T-helper 1 cell treated with Interleukin-12 subunit alpha and Interleukin-12 subunit beta and Interleukin-4 antibody, amounts not matched to agents 30 μg/mL and 1 μg/mL, for 36 hours (primary cell): ENCODE measurements around the gene TCF7L1.

Experiments
- H3K27ac Mint-ChIP-seq: one replicate; pipeline ENCODE4 v1.8.0; 2021; ENCODE audit warnings: mild to moderate bottlenecking, mixed read lengths
- H3K27me3 Mint-ChIP-seq: one replicate; pipeline ENCODE4 v1.8.0; 2021; ENCODE audit warnings: low read depth, mixed read lengths
- H3K36me3 Mint-ChIP-seq: one replicate; pipeline ENCODE4 v1.8.0; 2021; ENCODE audit warnings: low read depth, mixed read lengths
- H3K4me1 Mint-ChIP-seq: one replicate; pipeline ENCODE4 v1.8.0; 2021; ENCODE audit warnings: low read depth, mixed read lengths
- H3K4me3 Mint-ChIP-seq: one replicate; pipeline ENCODE4 v1.8.0; 2021; ENCODE audit warnings: mild to moderate bottlenecking, moderate library complexity, mixed read lengths
- H3K9me3 Mint-ChIP-seq: one replicate; pipeline ENCODE4 v1.8.0; 2021; ENCODE audit warnings: mixed read lengths

TCF7L1 gene

GRCh38 chr2:85246348-85246747, 113.2 kb downstream of the TCF7L1 start:
- no peaks in the 10 kb centered on the region for H3K36me3 Mint-ChIP-seq
- H3K9me3 Mint-ChIP-seq, result no peaks in the 10 kb centered on the region
- H3K27me3 Mint-ChIP-seq, result peaks cover 18% of the 10 kb centered on the region
- H3K27ac Mint-ChIP-seq, result no peak overlapping the region
- no peaks in the 10 kb centered on the region for H3K4me1 Mint-ChIP-seq
- no peak overlapping the region for H3K4me3 Mint-ChIP-seq

GRCh38 chr2:85247610-85248009, 114.4 kb downstream of the TCF7L1 start:
- H3K27me3 Mint-ChIP-seq, result peaks cover 18% of the 10 kb centered on the region
- H3K4me1 Mint-ChIP-seq, result no peaks in the 10 kb centered on the region
- H3K36me3 Mint-ChIP-seq, result no peaks in the 10 kb centered on the region
- no peak overlapping the region for H3K27ac Mint-ChIP-seq
- H3K4me3 Mint-ChIP-seq, result no peak overlapping the region
- no peaks in the 10 kb centered on the region for H3K9me3 Mint-ChIP-seq

GRCh38 chr2:85248773-85249509, 115.7 kb downstream of the TCF7L1 start:
- Mint-ChIP-seq H3K36me3 (no peaks in the 10 kb centered on the region), H3K4me3 (no peak overlapping the region), H3K4me1 (no peaks in the 10 kb centered on the region), H3K27me3 (peaks cover 13% of the 10 kb centered on the region), H3K9me3 (no peaks in the 10 kb centered on the region), H3K27ac (no peak overlapping the region)

GRCh38 chr2:85250045-85250444, 116.9 kb downstream of the TCF7L1 start:
- Mint-ChIP-seq H3K27ac (no peak overlapping the region), H3K9me3 (no peaks in the 10 kb centered on the region), H3K4me1 (no peaks in the 10 kb centered on the region), H3K36me3 (no peaks in the 10 kb centered on the region), H3K27me3 (peaks cover 4% of the 10 kb centered on the region), H3K4me3 (no peak overlapping the region)

DNA sequence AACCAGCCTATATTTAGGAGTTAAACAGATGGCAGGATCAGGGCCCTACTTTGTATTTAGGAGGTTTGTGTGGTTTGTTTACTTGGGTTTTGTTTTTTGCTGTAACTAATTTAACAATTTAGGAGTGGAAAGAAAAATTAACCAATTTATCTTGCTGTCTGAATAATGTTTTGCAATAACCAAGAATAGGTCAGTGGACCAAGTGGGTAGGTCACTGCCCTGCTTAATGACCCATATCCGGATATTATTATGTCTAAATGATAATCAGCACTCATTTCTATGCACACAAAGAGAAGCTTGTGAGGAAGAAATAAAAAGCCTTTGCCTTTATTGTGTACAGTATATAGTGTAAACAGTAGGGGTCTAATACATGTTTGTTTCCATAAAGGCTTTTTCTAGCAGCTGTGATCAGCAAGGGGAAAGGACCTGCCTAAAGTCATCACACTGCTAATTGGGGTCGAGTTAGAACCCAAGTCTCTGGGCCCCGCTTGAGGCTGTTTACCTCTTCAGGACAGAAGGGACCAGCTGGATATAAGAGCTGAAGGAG, 118.0 kb downstream of the TCF7L1 start:
- Mint-ChIP-seq H3K4me3 (no peak overlapping the region), H3K36me3 (no peaks in the 10 kb centered on the region), H3K4me1 (no peaks in the 10 kb centered on the region), H3K27me3 (peaks cover 4% of the 10 kb centered on the region), H3K9me3 (no peaks in the 10 kb centered on the region), H3K27ac (no peak overlapping the region)

DNA sequence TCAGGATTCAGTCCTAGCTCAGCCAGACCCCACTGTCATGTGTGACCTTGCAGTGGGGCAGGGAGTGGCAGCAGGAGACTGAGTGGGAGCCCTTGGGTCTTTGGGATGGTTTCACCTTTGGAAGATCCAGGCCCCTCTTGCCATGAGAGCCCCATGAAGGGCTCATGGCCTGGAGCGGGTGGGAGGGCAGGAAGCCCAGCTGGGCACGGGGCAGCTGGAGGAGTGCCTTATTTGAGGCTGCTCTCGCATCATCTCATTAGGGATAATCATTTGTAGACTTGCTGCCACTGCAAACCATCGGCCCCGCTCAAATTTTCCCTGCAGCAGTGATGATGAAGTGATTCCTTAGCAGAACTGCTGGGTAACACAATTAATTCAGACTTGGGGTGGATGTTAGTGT, 120.7 kb downstream of the TCF7L1 start:
- no peak overlapping the region for H3K4me3 Mint-ChIP-seq
- H3K27me3 Mint-ChIP-seq, result no peaks in the 10 kb centered on the region
- H3K27ac Mint-ChIP-seq, result no peak overlapping the region
- H3K9me3 Mint-ChIP-seq, result no peaks in the 10 kb centered on the region
- no peaks in the 10 kb centered on the region for H3K4me1 Mint-ChIP-seq
- no peaks in the 10 kb centered on the region for H3K36me3 Mint-ChIP-seq

- Mint-ChIP-seq H3K36me3 (no peaks in the 10 kb centered on the region), H3K4me1 (no peaks in the 10 kb centered on the region), H3K4me3 (no peak overlapping the region), H3K9me3 (no peaks in the 10 kb centered on the region), H3K27ac (no peak overlapping the region), H3K27me3 (no peaks in the 10 kb centered on the region)
Measured at GRCh38 chr2:85254540-85255300, 121.5 kb downstream of the TCF7L1 start.

GRCh38 chr2:85255456-85255812, 122.2 kb downstream of the TCF7L1 start:
- H3K27me3 Mint-ChIP-seq, result no peaks in the 10 kb centered on the region
- no peaks in the 10 kb centered on the region for H3K9me3 Mint-ChIP-seq
- no peak overlapping the region for H3K4me3 Mint-ChIP-seq
- no peak overlapping the region for H3K27ac Mint-ChIP-seq
- H3K36me3 Mint-ChIP-seq, result no peaks in the 10 kb centered on the region
- H3K4me1 Mint-ChIP-seq, result no peaks in the 10 kb centered on the region

DNA sequence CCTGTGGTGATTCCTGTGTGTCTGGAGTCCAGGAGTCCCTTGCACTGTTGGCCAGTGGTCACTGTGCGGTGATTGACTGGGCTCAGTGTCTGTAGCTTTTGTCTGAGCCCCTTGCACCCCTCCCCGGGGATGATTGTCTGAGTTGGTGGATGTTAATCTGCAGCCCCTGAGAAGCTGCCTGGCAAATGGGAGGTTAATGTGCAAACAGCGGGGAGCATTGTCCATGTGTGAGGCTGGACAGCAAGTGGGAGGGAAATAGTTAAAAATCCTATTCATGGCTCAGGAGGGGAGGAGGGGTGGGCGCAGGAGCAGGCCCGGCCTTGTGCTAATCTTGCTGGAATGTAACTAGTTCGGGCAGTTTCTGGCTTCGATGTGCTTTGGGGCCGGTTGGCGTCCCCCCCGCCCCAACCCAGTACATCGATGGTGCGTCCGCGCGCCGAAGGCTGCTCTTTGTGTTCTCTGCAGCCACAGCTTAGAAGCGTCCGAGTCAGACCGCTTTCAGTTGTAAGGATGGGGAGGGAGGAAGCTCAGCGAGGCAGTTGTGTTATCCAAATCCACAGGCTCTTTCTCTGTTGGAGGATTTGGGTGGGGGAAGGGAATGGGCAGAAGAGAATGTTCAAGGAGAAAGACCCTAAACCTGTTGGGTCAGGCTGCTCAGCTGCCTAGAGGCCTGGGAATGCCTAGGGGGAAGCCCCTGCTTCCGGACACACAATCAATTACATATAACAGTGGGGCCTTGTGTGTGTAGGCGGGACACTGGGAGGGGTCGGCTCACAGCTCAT, 122.8 kb downstream of the TCF7L1 start:
- H3K27me3 Mint-ChIP-seq, result no peaks in the 10 kb centered on the region
- no peaks in the 10 kb centered on the region for H3K36me3 Mint-ChIP-seq
- H3K4me1 Mint-ChIP-seq, result no peaks in the 10 kb centered on the region
- no peaks in the 10 kb centered on the region for H3K9me3 Mint-ChIP-seq
- H3K27ac Mint-ChIP-seq, result no peak overlapping the region
- H3K4me3 Mint-ChIP-seq, result no peak overlapping the region

GRCh38 chr2:85257359-85257969, 124.3 kb downstream of the TCF7L1 start:
- H3K9me3 Mint-ChIP-seq, result no peaks in the 10 kb centered on the region
- no peak overlapping the region for H3K27ac Mint-ChIP-seq
- no peaks in the 10 kb centered on the region for H3K36me3 Mint-ChIP-seq
- H3K4me3 Mint-ChIP-seq, result no peak overlapping the region
- no peaks in the 10 kb centered on the region for H3K27me3 Mint-ChIP-seq
- no peaks in the 10 kb centered on the region for H3K4me1 Mint-ChIP-seq

- no peaks in the 10 kb centered on the region for H3K4me1 Mint-ChIP-seq
- no peak overlapping the region for H3K4me3 Mint-ChIP-seq
- no peaks in the 10 kb centered on the region for H3K9me3 Mint-ChIP-seq
- peaks cover 6% of the 10 kb centered on the region for H3K27me3 Mint-ChIP-seq
- H3K36me3 Mint-ChIP-seq, result no peaks in the 10 kb centered on the region
- H3K27ac Mint-ChIP-seq, result no peak overlapping the region
Measured at GRCh38 chr2:85257970-85258605, 124.9 kb downstream of the TCF7L1 start.

GRCh38 chr2:85259101-85259590, 126.0 kb downstream of the TCF7L1 start:
- no peak overlapping the region for H3K4me3 Mint-ChIP-seq
- no peaks in the 10 kb centered on the region for H3K9me3 Mint-ChIP-seq
- H3K36me3 Mint-ChIP-seq, result no peaks in the 10 kb centered on the region
- no peaks in the 10 kb centered on the region for H3K4me1 Mint-ChIP-seq
- H3K27me3 Mint-ChIP-seq, result peaks cover 16% of the 10 kb centered on the region
- H3K27ac Mint-ChIP-seq, result no peak overlapping the region

- Mint-ChIP-seq H3K9me3 (no peaks in the 10 kb centered on the region), H3K4me3 (no peak overlapping the region), H3K4me1 (no peaks in the 10 kb centered on the region), H3K27ac (no peak overlapping the region), H3K27me3 (peaks cover 19% of the 10 kb centered on the region), H3K36me3 (no peaks in the 10 kb centered on the region)
Measured at GRCh38 chr2:85259879-85260278, 126.7 kb downstream of the TCF7L1 start.

GRCh38 chr2:85263591-85263990, 130.4 kb downstream of the TCF7L1 start:
- Mint-ChIP-seq H3K4me3 (no peak overlapping the region), H3K27me3 (peaks cover 25% of the 10 kb centered on the region), H3K9me3 (no peaks in the 10 kb centered on the region), H3K36me3 (no peaks in the 10 kb centered on the region), H3K27ac (no peak overlapping the region), H3K4me1 (no peaks in the 10 kb centered on the region)
